NCI-H1105 (cell line): ENCODE data around the gene CPA2.

ENCODE experiments used
- DNase-seq: peaks from one replicate; lab custom pipeline; 2025; lab: John Stamatoyannopoulos, UW

The CPA2 gene

DNA sequence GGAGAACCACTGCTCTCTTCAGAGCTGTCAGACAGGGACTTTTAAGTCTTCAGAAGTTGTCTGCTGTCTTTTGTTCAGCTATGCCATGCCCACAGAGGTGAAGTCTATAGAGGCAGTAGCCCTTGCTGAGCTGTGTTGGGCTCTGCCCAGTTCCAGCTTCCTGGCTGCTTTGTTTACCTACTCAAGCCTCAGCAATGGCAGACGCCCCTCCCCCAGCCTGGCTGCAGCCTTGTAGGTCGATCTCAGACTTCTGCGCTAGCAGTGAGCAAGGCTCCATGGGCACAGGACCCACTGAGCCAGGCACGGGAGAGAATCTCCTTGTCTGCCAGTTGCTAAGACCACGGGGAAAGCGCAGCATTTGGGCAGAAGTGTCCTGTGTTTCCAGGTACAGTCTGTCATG is 12.1 kb upstream of the CPA2 start:
- DNase-seq: no peak

DNA sequence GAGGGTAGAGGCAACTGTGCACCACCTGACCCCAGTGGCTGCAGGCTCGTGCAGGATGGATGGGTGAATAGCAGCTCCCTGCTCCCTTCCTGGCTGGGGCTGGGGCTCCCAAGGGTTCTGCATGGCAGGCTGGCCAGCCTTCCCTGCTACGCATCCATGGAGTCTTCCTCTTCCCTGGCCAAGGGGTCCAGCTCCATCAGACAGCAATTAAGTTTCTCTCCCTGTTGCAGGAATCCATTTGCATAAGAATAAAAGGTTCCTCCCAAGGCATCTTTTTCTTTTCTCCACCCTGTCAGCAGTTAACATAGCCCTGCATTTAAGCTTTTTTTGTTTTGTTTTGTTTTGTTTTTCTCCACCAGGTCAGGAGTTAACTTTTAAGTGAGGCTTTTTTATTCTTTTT is 10.0 kb upstream of the CPA2 start:
- DNase-seq: no peak

DNA sequence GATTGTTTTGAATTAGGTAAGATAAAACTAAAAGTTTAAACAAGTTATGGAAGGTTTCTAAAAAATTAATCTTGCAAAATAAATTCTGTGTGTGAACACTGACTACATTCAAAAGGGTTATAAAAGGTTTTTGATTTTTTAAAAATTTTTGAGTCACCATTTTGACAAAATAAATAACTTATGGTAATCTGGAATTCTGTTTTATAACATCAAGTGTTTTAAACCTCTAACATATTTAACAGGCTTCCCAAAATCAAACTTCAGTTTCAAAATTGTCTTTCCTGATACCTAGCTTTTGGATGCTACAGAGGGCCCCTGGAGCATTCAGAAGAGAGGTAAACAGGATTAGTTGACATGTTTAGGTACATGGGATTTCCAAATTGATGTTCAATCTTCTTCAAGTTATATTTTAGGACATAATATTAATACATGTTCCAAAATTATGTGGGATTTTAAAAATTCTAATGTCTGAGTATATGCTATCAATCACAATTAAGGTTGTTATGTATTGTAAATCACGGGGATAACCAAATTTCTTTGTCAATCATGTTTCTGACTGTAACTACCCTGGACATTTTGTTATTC is 8.1 kb upstream of the CPA2 start:
- no peak for DNase-seq

DNA sequence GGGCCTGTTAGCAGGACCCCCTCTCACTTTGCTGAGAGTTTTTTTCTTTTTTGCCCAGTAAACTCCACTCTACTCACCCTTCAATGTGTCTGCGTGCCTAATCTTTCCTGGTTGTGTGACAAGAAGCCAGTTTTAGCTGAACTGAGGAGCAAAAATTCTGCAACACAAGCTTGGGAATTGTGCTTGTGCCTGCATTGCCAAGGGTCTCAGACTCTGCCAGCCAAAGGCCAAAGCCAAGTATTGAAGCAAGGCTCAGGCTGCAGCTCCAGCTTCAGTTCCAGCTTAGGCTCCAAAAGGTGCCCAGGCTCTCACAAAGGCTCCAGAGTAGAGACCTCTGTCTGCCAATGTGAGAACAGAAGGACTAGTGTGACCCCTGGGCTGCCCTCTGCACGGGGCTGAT is 4.2 kb upstream of the CPA2 start:
- DNase-seq: no peak

DNA sequence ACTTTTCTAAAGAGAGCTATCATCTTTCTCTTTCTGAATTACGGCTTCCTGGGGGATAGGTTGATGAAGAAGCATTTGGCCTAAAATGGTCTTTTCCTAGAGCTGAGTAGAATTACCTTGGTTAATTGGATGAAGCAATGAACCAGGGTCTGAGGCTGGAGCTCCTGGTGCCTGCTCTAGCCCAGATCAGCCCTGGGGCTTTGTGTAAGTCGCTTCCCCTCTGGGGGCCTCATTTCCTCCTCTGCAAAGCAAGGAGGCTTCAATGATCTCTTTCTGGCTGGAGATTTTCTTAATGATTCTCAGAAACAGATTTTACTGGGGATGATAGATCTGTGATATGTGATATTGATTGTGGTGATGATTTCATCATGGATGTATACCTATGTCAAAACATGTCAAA is 3.5 kb upstream of the CPA2 start:
- DNase-seq: no peak

DNA sequence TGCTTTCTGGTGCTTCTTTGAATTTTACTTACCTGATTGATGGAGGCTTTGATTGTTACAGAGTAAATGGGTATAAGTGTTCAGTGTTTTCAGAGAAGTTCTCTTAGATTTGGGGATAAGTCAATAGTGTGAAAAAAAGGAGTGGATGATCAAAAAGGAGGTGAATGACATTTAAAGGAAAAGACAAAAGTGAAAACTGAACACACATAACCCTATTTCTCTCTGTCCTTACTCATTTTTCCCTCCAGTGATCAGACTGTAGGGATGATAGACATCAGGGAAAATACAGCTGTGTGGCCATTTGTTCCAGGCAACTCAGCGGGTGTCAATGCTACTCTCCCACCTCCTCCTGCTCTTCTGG is 278 bp downstream of the CPA2 start:
- no peak for DNase-seq

DNA sequence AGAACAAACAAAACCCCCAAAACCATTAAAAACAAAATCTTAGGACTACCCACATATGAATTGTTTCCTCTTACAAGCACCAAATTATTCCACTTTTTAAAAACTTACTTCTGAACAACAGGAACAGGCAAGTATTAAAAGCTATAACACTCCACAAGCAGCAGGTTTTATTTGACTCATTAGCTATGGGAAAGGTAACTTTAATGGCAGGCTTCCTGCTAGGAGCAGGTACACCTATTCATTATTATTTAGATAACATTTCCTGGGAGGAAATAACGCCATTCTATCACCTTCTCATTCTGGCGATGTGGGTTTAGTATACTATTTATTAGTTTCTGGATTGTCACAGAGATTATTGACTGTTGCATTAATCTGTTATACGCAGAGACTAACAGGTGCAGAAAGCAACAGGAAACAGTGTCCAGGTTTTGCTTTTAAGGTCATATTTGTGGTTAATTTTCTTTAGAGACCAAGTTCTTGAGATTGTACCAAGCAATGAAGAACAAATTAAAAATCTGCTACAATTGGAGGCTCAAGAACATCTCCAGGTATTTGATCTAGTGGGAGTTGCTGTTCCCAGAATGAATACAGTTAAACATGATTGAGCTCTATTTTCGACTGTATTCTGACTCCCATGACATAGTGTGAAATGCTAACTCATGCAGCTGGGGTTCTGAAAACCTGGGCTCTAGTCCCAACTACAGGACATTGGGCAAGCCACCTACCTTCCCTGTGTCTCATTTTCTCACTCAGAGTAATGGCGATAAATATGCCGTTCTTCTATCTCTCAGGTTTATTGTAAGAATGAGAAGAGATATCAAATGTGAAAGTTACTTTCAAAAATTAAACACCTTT is 2.0 kb downstream of the CPA2 start:
- DNase-seq: no peak

DNA sequence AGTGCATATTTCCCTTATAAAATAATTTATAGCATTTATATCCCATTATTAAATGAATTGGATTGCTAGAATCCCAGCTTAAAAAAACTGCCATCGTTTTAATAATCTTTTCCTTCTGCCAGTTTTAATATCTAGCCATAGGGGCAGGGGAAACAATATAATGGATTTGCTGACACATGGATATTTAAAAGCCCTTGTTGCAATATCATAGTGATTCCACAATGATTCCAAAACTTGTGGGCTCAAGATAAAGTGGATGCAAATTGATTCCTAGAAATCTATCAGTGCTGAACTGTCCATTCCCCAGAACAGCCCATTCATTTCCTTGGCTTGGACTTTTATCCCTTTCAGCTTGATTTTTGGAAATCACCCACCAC is 2.6 kb downstream of the CPA2 start:
- no peak for DNase-seq

DNA sequence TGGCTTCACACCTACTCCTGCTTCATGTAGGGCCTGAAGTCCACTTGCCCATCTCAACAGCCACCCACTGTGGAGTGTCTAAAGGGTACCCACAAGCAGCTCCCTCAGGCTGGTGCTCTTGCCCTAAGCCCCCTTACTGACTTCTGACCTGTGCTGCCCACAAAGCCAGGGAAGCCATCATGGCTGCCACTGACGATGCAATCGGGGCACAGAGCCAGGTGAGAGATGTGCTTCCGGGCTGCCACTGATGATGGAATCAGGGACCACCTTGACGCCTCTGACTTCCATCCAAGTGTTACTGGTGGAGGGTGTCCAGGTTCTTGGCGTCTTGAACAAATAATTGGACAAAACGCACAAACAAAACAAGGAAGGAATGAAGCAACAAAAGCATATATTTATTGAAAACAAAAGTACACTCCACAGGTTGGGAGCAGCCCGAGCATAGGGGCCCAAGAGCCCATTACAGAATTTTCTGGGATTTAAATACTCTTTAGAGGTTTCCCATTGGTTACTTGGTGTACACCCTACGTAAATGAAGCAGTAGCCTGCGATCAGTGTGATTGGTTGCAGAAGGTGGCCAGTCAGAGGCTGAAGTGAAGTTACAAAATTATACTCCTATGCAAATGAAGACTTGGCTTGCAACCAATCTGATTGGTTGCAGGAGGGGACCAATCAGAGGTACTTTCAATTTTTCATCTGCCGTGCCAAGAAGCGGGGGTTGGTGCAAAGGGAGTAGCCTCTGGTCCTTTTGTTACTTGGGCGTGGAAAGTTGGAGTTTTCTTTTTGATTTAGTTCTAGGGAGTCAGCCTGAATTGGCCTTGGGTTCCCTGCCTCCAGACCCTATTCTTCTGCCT is 4.5 kb downstream of the CPA2 start:
- no peak for DNase-seq

DNA sequence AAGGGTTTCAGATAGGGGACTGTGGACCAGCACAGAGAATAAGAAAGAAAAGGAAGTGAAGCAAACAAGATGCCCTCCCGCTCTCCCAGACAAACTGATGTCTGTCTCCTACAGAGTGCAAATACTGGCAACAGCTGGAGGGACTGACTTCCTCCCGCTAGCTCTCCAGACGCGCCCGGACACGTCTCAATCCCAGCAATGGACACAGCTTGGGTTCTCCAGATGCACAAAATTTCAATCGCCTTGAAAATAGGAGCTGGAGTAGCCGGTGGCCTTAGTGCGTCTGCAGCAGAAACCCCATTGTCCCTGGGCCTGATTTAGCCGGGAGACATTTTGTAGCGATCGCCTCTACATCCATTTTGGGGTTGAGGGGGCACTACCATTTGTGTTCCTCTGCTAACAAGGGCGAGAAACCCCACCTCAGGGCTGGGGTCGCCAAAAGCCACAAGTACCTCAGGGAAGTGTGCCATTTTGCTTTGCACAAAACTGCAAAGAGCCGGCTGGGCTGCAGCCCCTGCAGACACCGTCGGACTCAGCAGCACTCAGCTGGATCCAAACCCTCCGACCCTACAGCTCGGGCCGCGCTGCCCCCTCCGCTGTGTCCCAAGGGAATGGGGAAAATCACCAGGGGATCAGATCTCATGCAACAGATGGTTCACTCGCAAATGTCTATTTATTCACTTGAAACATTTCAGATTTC is 5.9 kb downstream of the CPA2 start:
- DNase-seq: peak; percentile 87

DNA sequence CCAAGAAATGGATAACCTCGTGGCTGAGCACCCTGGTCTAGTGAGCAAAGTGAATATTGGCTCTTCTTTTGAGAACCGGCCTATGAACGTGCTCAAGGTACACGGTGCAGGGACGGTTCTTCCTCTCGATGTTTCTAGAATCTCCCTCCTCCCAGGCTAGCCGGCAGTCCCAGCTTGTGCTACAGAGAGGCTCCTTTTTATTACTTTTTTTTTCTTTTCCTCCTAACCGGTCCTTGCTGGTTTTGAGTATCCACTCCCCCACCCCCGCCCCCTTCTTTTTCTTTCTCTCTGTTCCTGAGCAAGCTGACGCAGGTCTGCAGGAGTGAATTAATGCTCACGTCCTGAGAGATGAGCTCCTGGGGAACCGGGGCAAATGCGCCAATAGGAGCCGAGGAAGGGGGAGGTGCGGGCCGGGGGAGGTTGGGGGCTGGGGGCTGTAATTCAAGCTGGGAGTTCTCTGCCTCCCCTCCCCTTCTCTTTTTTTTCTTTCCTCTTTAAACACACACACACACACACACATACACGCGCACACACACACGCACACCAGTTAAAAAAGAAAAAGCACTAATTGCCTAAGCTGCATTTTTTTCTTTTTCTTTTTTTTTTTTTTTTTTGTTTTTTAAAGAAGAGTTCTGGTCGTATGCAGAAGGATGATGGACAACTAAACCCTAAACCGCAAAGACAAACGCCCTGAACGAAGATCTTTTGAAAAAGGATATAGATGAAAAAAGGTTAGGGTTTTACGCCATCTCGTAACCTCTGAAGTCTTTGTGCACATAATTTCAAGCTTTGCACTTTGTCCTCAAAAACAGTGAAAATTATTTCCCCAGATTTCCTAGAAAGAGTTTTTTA is 6.6 kb downstream of the CPA2 start:
- peak; percentile 97 for DNase-seq

DNA sequence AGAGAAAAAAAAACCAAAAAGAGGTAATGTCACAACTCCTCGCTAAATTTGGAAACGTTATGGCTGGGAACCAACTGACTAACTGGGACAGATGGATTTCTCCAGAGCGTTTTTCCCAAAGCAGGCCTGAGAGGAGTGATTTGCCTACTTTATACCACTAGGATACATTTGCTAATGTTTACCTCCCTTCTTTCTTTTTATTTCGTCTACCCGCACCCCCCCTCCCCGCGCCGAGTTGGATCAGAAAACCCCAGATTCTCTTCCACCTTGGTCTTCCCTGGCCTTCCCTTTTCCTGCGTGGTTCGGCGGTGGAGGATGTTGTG is 7.2 kb downstream of the CPA2 start:
- DNase-seq: peak; percentile 46

DNA sequence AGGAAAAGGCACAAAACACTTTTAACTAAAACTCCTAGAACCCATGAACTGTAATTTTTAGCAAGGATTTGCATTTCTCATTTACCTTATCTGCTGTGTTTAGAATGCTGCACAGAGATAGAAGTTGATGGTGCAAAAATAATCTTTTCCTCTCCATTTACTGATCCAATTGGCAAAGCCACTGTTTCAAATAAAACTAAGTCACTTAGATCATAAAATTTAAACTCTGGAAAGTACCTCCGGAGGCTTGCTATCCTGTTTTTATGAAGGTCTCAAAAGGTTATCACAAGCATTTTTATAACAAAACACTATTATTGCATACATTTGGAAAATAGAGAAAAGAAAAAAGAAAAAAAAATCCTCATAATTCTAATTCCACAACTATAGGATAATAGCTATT is 7.6 kb downstream of the CPA2 start:
- DNase-seq: no peak

DNA sequence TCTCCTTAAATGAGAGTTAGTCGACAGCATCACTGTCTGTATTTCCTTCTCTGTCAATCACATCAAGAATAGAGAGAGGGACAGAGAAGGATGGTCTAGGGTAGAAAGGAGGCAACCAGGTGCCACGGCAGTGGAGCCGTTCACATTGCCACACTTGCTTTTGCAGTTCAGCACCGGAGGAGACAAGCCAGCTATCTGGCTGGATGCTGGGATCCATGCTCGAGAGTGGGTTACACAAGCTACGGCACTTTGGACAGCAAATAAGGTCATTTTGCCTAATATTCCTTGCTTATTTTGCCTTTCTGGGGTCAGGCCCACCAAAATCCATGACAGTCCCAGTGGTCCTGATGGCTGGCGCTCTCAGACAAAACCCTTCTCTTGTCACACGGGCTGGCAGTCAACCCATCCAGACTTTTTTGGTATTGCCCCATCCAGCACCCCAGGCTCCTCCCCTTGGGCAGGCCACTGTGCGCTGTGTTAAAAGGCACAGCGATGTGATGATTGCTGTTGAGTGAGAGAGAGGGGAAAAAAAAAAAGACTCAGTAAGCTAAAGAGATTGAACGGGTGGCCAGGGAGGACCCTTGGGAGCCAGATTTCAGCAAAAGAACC is 8.4 kb downstream of the CPA2 start:
- DNase-seq: peak; percentile 77

DNA sequence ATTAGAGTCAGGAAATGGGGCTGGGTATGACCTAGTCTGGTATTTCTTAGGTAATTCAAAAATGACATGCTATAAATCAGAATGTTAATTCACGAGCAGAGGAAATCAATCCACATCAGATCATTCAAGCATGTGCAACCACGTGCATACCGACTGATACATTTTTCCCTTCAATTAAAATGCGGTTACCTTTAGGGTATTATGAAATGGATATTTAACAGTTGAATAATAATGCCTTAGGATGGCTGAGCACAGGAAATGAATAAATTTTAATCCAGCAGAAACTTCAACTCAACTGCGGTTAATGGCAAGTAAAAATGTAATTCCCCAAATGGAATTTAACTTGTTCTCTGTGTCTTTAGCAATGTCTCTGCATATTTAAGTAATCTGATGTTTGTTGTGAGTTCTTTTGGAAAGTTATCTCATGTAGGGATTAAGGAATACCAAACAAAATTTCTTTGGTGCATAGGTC is 9.2 kb downstream of the CPA2 start:
- DNase-seq: no peak

DNA sequence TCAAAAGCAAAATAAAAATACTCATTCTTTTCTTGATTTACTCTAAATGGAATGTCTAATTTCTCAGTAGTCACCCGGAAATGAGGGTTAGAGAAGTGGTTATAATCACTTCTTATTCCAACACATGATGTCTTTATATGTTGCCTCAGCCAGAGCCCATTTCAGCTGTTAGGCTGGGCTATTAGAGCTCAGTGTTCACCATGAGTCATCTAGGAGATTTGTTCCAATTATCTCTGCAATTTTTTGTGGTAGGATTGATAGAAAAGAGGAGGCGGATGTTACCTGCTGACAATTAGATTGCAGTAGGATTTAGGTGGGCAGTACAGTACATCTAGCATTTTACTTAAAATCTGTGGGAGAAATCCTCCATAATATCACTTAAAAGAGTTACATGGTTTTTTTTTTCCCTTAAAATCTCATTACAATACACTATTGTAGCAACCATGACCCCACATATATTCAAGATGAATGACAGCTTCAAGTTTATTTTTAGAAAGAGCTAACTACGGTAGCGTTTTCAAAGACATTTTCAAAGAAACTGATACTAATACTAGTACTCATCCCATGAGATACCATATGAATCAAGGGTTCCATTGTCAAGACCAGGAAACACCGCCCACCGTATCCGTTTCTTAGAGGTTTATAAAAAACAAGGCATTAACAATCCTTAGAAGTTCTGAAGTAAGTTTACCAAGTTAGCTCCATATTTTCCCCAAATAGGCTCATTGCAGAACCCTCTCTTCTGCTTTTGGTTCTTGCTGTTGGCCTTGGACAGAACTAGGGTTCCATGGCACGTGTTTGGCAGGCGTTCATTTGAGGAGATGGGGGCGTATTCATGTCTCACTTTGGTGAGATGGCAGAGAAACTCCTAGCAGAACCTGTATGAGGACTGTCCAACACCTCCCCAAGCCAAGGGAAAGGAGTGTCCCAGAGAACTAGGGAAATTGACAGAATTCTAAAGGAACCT is 10.4 kb downstream of the CPA2 start:
- DNase-seq: no peak

DNA sequence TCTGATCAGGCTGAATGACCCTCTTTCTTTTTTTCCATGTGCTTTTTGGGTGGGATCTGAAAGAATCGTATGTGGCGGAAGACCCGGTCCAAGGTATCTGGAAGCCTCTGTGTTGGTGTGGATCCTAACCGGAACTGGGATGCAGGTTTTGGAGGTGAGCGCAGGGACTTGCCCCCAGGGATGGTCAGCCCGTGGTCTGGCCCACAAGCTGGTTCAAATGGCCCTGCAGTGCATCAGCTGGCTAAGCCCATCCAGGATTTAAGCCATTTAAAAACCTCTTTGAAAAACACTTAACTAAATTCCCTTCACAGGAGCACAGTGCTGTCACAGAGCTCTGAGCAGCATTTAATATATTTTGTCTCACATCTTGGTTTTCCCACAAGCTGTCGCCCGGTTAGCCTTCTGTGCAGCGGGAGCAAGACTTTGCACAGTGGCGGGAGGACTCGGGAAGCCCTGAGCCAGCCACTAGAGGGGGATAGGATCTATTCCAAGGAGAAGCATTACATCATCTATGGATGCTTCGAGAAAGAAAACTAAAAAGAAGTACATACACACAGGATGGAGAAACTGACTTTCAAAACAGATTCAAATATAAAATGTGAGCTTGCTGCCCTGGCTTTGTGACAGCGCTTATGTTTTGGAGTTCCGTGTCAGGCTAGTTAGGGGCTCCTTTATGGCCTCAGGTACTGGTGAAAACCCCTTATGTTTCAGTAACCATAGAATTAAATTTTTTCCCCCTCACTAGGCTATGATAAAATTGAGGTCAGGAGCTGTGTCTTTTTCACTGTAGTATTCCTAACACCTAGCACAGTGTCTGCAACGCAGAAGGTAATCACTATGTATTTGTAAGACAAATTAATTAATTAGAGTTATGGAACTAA is 11.3 kb downstream of the CPA2 start:
- peak; percentile 32 for DNase-seq

DNA sequence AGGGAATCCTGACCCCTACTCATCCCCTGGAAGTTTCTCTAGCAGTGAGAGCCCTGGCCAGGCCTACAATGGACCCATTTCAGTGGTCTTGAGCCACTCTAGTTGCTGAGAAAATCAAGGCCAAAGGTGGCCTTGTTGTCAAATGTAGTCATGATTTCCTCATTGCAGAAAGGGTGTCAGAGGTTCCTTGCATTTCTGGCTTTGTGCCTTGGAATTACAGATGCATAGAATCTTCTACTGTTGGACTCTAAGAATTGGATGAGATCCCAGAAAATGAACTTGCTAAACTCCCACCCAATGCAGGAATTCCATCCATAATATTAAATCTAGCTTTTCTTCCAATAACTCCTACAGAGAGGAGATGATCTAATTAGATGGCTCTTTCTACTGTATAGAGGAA is 12.2 kb downstream of the CPA2 start:
- DNase-seq: no peak

DNA sequence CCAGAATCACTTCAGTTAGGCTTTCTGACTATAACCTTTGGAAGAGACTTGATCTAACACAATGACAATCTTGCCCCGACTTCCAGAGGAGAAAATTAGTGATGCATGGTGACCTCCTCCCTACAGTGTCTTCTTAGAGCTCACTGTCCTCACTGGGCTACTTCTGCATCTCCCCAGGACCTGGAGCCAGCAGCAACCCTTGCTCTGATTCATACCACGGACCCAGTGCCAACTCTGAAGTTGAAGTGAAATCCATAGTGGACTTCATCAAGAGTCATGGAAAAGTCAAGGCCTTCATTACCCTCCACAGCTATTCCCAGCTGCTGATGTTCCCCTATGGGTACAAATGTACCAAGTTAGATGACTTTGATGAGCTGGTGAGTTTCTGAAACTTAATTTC is 12.6 kb downstream of the CPA2 start:
- DNase-seq: no peak
